AG04450 (cell line): Measurements from ENCODE around the gene ZDHHC14. TPM values are rescaled to one million over a fixed set of nuclear protein-coding genes. Genes with fewer than 3 reads are reported as not detected.
"Not testable (repeated sequence)": the region's sequence is repeated elsewhere in the genome, so short reads cannot be mapped to it uniquely, and the experiment has no call there.

Experiments used
- CTCF ChIA-PET: fragments of 300-600, 350-600 bp; formaldehyde crosslinking; extraction: SDS; loops from one replicate; lab custom pipeline; 2022; ENCODE audit warnings: antibody characterized with exemption, inconsistent platforms; lab: Charles Lee
- POLR2A ChIA-PET: fragments of 350-600 bp; formaldehyde crosslinking; extraction: SDS; loops from one replicate; lab custom pipeline; 2021; ENCODE audit warnings: antibody characterized with exemption, inconsistent platforms; lab: Yijun Ruan, JAX
- DNase-seq: peaks from one replicate; pipeline ENCODE4 v3.0.0-alpha.2; 2011; ENCODE audit warnings: low read depth, low spot score
- H3K27ac ChIP-seq: one replicate; pipeline ENCODE4 v1.5.1; 2012; ENCODE audit warnings: low read depth, low read length, control low read depth
- H3K27me3 ChIP-seq: one replicate; pipeline ENCODE4 v1.6.0; 2012; ENCODE audit warnings: low read length; ENCODE audit not compliant: control insufficient read depth, insufficient read depth
- H3K4me3 ChIP-seq: 2 replicates; pipeline ENCODE4 v1.5.1; 2011; ENCODE audit warnings: mild to moderate bottlenecking, low read depth, low read length, control low read depth
- H3K9me3 ChIP-seq: 2 replicates; pipeline ENCODE4 v1.5.1; 2012; ENCODE audit warnings: low read length; ENCODE audit not compliant: control insufficient read depth, insufficient read depth
- CTCF ChIP-seq: IDR thresholded peaks from 2 replicates; pipeline ENCODE4 v1.5.1; 2011; ENCODE audit warnings: low read depth, low read length, control low read depth, inconsistent platforms
- polyA plus RNA-seq: library from polyadenylated mRNA; depleted of rRNA; stranded (reverse); fragments of >200 nt; gene quantifications from 2 replicates; pipeline ENCODE4 v1.2.3, GENCODE V29; 2011

ZDHHC14 gene
- polyA plus RNA-seq, 1 experiment, result 2.2 TPM

GRCh38 chr6:157464653-157465535 lies 83.9 kb downstream of the ZDHHC14 start:
- no peak for TF ChIP-seq CTCF
- Histone ChIP-seq H3K27me3 (peaks cover 2% of the 10 kb centered on the region), H3K27ac (no peak overlapping the region), H3K4me3 (no peak overlapping the region), H3K9me3 (no peaks in the 10 kb centered on the region)
- ChIA-PET CTCF (no interaction called here), POLR2A (no interaction called here)
- DNase-seq, result no peak

GRCh38 chr6:157466342-157466648 lies 85.3 kb downstream of the ZDHHC14 start:
- H3K27me3 ChIP-seq, result peaks cover 2% of the 10 kb centered on the region
- H3K27ac ChIP-seq, result no peak overlapping the region
- DNase-seq, result no peak
- H3K9me3 ChIP-seq, result no peaks in the 10 kb centered on the region
- TF ChIP-seq CTCF, result no peak
- POLR2A ChIA-PET, result no interaction called here
- CTCF ChIA-PET, result no interaction called here
- H3K4me3 ChIP-seq, result no peak overlapping the region

- H3K27ac ChIP-seq, H3K4me3 ChIP-seq, H3K9me3 ChIP-seq, POLR2A ChIA-PET, H3K27me3 ChIP-seq, CTCF ChIA-PET, DNase-seq: not testable (repeated sequence)
Observed at GRCh38 chr6:157467339-157467738, 86.3 kb downstream of the ZDHHC14 start.

GRCh38 chr6:157468054-157468453 lies 87.1 kb downstream of the ZDHHC14 start:
- ChIA-PET POLR2A (no interaction called here), CTCF (no interaction called here)
- DNase-seq, result no peak
- Histone ChIP-seq H3K27me3 (peaks cover 2% of the 10 kb centered on the region), H3K27ac (no peak overlapping the region), H3K4me3 (no peak overlapping the region), H3K9me3 (no peaks in the 10 kb centered on the region)
- no peak for TF ChIP-seq CTCF

GRCh38 chr6:157468574-157468973 lies 87.6 kb downstream of the ZDHHC14 start:
- ChIA-PET CTCF (no interaction called here), POLR2A (no interaction called here)
- TF ChIP-seq CTCF, result no peak
- Histone ChIP-seq H3K9me3 (no peaks in the 10 kb centered on the region), H3K27ac (no peak overlapping the region), H3K27me3 (peaks cover 2% of the 10 kb centered on the region), H3K4me3 (no peak overlapping the region)
- DNase-seq, result no peak
